LHCN-M2 (cell line): Measurements from ENCODE around the gene PMF1. TPM values are rescaled to one million over a fixed set of nuclear protein-coding genes. Genes with fewer than 3 reads are reported as not detected.
"Not testable (repeated sequence)": the region's sequence is repeated elsewhere in the genome, so short reads cannot be mapped to it uniquely, and the experiment has no call there.

Experiments
- DNase-seq: peaks from one replicate; pipeline ENCODE4 v3.0.0-alpha.2; 2012; ENCODE audit warnings: low read depth
- polyA plus RNA-seq: library from polyadenylated mRNA; unstranded; fragments of >200 nt; gene quantifications from one replicate; pipeline ENCODE4 v1.2.1, GENCODE V29; 2012; ENCODE audit warnings: missing spikeins
- total RNA-seq: library from RNA; depleted of rRNA; stranded (reverse); fragments of >200 nt; gene quantifications from 2 replicates; pipeline ENCODE4 v1.2.3, GENCODE V29; 2014; rRNA removed

Gene PMF1
- 67.2 and 70.1 TPM in 2 replicates for total RNA-seq
- polyA plus RNA-seq, result 48.3 TPM

DNA sequence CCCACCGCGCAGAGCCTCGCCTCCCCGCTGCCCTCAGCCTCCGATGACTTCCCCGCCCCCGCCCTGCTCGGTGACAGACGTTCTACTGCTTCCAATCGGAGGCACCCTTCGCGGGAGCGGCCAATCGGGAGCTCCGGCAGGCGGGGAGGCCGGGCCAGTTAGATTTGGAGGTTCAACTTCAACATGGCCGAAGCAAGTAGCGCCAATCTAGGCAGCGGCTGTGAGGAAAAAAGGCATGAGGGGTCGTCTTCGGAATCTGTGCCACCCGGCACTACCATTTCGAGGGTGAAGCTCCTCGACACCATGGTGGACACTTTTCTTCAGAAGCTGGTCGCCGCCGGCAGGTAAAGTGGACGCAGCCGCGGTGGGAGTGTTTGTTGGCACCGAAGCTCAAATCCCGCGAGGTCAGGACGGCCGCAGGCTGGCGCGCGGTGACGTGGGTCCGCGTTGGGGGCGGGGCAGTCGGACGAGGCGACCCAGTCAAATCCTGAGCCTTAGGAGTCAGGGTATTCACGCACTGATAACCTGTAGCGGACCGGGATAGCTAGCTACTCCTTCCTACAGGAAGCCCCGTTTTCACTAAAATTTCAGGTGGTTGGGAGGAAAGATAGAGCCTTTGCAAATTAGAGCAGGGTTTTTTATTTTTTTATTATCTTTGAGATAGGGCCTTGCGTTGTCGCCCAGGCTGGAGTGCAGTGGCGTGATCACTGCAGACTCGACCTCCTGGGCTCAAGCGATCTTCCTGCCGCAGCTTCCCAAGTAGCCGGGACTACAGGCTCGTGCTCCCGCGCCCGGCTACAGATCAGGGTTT, at the start of gene PMF1:
TSS of gene PMF1 (plus strand) at position 175 of the 811 bp plus-strand sequence. CDS start at position 184, 9 bp downstream.
- peak; percentile 92 for DNase-seq

DNA sequence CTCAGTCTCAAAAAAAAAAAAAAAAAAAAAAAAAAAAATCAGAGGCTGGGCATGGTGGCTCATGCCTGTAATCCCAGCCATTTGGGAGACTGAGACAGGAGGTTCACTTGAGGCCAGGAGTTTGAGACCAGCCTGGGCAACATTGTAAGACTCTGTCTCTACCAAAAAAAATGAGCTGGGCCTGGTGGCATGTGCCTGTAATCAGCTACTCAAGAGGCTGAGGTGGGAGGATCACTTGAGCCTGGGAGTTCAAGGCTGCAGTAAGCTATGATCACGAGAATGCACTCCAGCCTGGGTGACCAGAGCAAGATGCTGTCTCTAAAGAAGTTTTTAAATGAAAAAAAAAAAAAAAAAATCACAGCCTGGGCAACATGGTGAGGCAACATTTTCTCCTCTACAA, 49.1 kb upstream of the PMF1 start:
- no peak for DNase-seq

DNA sequence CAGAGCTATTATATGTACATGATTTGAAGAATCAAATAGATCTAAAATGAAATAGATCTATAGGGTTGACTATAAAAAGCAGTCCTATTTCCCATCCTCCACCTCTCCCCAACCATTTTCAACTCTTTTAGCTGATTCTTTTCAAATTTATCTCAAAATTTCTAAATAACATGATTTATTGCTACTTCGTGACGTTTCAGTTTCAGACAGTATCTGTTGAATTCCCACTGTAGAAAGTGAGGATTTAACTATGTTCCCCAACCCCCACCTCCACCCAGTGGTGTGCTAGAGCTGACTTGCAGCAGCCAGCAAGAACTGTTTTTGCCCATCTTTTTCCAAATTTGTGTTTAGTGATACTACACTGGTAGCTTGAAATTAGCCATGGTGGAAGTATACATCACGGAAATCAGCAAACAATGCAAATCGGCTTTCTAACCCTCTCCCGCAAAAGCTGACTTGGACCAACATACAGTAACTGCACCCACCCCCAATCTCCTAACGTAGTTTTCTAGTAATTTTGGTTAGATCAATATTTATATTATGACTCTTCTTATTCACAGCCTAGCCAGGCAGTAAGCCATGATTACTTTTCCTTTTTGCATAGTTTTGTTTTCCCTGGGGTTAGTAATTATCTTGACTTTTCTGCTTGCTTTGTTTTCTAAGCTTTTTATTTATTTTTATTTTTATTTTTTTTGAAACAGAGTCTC, 48.5 kb upstream of the PMF1 start:
- no peak for DNase-seq

DNA sequence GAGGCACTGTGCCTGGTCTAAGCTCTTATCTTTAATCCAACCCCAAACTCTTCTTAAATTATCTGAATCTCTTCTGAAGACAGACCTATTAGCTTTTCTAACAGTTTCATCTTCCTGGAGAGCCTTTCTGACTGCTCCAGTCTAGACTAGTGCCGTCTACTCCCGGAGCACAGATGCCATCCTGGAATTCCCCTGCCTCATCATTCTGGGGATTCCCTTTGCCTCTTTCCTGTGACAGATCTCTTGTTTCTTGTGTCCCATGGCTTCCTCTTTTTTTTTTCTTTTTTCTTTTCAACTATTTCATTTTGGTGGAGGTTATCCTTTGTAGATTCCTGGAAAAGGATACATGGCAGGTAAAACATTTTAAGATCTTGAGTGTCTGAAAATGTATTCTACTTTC, 47.7 kb upstream of the PMF1 start:
- DNase-seq, result no peak

- DNase-seq, result no peak
Measured at GRCh38 chr1:156167536-156167935, 45.3 kb upstream of the PMF1 start.

DNA sequence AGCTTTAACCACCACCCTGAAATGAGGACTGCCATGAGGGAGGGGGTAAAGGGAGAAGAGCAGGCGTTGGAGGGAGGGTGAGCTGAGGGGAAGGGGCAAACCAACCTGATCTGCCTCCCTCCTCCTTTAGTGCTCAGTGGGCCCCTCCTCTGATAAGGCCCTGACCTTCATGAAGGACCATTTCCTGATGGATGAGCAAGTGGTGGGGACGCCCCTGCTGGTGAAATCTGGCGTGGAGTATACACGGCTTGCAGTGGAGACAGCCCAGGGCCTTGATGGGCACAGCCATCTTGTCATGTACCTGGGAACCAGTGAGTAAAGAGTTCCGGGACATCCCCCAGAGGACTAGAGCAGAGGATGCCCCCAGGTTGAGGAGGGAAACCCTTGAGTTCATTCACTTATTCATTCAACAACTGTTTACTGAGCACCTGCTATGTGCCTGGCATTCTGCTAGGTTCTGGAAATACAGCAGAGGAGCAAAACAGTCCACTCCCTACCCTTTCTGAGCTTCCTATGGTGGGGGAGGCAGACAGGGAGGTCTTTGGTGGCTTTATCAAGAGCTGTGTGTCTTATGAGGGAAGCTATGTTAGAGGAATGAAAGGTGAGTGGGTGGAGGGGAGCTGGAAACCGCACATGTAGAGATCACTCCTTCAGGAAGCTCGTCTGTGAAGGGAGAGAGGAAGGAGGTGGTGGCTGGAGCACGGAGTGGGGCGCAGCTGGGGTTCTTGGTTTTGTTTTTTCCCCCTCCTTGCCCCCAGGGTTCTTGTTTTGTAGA, 39.9 kb upstream of the PMF1 start:
- DNase-seq, result no peak

- DNase-seq, result no peak
Measured at GRCh38 chr1:156176610-156177210, 36.1 kb upstream of the PMF1 start.

GRCh38 chr1:156177919-156178654, 34.7 kb upstream of the PMF1 start:
- no peak for DNase-seq

- DNase-seq, result no peak
Measured at GRCh38 chr1:156180471-156180870, 32.3 kb upstream of the PMF1 start.

- DNase-seq, result not testable (repeated sequence)
Measured at GRCh38 chr1:156181391-156181924, 31.3 kb upstream of the PMF1 start.

GRCh38 chr1:156182010-156182779, 30.6 kb upstream of the PMF1 start:
- not testable (repeated sequence) for DNase-seq

DNA sequence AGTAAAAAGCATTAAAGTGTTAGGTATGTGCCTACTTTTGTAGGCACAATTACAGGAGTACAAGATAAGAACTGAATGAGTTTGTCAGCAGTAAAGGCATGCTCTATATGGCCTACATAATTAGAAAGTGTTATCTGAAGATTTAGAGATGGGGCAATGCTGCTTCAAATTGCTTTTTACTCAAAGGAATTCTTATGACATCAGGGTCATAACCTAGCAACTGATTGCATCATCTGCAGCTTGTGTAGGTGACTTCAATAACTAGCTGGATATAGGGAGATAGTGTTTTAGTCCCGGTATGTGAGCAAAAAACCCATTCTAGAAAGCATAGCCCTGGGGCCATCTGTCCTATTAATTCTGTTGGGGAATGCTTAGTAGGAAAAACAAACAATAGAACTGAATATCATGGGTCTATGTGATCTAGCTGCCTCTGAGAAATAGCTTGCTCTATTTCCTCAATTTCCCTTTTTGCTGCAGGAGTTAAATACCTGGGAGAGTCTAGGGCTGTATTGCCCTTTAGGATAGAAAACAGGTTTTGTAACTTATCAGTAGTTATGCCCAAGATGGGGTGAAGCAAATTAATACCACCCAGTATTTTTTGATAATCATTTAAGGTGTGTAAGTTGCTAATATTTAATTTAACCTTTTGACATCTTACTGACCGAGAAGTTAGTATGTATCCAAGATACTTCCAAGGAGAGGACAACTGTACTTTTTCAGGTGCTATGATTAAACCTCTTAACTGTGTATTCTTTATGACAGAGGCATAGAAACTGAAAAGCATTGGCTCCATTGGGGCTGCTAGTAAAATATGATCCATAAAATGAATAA, 26.2 kb upstream of the PMF1 start:
- DNase-seq, result not testable (repeated sequence)

DNA sequence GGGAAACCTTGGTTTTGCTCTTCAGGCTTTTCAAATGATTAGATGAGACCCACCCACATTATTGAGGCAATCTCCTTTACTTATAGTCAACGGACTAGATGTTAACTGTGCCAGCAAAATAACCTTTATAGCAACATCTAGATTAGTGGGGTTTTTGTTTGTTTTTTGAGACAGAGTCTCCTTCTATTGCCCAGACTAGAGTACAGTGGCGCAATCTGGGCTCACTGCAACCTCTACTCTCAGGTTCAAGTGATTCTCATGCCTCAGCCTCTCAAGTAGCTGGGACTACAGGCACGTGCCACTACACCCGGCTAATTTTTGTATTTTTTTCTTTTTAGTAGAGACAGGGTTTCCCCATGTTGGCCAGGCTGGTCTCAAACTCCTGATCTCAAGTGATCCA, 22.5 kb upstream of the PMF1 start:
- not testable (repeated sequence) for DNase-seq

DNA sequence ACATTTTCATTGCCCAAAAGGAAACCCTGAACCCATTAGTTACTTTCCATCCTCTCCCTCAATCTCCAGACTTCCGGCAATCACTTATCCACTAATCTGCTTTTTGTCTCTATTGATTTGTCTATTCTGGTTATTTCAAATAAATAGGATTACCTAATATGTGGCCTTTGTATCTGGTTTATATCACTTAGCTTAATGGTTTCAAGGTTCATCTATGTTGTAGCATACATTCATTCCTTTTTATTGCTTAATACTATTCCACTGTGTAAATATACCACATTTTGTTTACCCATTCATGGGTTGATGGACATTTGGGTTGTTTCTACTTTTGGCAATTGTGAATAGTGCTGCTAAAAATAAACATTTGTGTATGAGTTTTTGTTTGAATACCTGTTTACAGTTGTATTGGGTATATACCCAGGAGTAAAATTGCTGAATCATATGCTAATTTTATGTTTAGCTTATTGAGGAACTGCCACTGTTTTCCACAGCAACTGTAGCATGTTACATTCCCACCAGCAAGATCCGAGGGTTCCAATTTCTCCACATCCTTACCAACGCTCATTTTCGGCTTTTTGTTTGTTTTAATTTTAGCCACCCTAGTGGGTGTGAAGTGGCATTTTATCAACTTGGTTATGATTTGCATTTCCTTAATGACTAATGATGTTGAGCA, 21.4 kb upstream of the PMF1 start:
- no peak for DNase-seq

- DNase-seq, result no peak
Measured at GRCh38 chr1:156193208-156193487, 19.7 kb upstream of the PMF1 start.

GRCh38 chr1:156193488-156194299, 19.1 kb upstream of the PMF1 start, which contains the start of gene SLC25A44:
Gene SLC25A44 (plus strand): TSS chr1:156194104. CDS start chr1:156199848, 5,744 bp downstream.
- peak; percentile 99 for DNase-seq

DNA sequence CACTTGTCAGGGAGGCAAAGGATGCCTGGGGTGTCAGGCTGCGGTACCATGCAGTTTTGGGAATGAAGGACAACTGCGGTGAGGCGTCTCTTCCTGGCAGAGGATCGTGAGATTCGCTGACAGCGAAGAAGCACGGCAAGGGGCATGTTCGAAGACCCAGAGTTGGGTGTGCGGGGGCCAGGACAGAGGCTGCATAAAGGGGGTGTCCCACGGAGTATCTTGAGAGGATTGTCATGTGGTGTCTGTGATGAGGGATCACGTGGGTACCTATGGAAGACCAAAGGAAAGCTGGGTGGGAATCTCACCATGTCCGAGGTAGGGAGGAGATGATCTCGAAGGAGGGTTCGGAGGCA, 18.5 kb upstream of the PMF1 start:
- DNase-seq, result no peak

GRCh38 chr1:156195853-156196252, 17.0 kb upstream of the PMF1 start:
- DNase-seq, result no peak
